Nephron progenitor cell (in vitro differentiated cells): ENCODE results near the gene SMARCD1.

Experiments
- DNase-seq: peaks from one replicate; pipeline ENCODE4 v3.0.0; 2021
- H3K27ac Mint-ChIP-seq: 2 replicates; pipeline ENCODE4 v1.8.0; 2021; ENCODE audit warnings: mild to moderate bottlenecking, moderate library complexity, mixed read lengths
- H3K27me3 Mint-ChIP-seq: 2 replicates; pipeline ENCODE4 v1.8.0; 2021; ENCODE audit warnings: mild to moderate bottlenecking, low read depth, mixed read lengths; ENCODE audit not compliant: poor library complexity
- H3K36me3 Mint-ChIP-seq: 2 replicates; pipeline ENCODE4 v1.8.0; 2021; ENCODE audit warnings: low read depth, mixed read lengths
- H3K4me1 Mint-ChIP-seq: 2 replicates; pipeline ENCODE4 v1.8.0; 2021; ENCODE audit warnings: mixed read lengths
- H3K4me3 Mint-ChIP-seq: 2 replicates; pipeline ENCODE4 v1.8.0; 2021; ENCODE audit warnings: mild to moderate bottlenecking, moderate library complexity, mixed read lengths
- H3K9me3 Mint-ChIP-seq: 2 replicates; pipeline ENCODE4 v1.8.0; 2021; ENCODE audit warnings: mild to moderate bottlenecking, moderate library complexity, mixed read lengths
- CTCF ChIP-seq: fragments of 200-600 bp; sonication (generic); IDR thresholded peaks from 2 replicates; pipeline ENCODE4 v1.5.0; 2021; ENCODE audit warnings: antibody characterized with exemption

The SMARCD1 gene

GRCh38 chr12:50055831-50056638, 29.1 kb upstream of the SMARCD1 start:
- Mint-ChIP-seq H3K4me1 (peaks cover 43% of the 10 kb centered on the region), H3K27ac (no peak overlapping the region), H3K9me3 (no peaks in the 10 kb centered on the region), H3K27me3 (peaks cover 58% of the 10 kb centered on the region), H3K36me3 (peaks cover 9% of the 10 kb centered on the region), H3K4me3 (peak overlapping the region; percentile 94)
- peak; percentile 57 for DNase-seq
- peak; percentile 92 for TF ChIP-seq CTCF

GRCh38 chr12:50056639-50056976, 28.5 kb upstream of the SMARCD1 start:
- peaks cover 38% of the 10 kb centered on the region for H3K4me1 Mint-ChIP-seq
- no peak for TF ChIP-seq CTCF
- peaks cover 56% of the 10 kb centered on the region for H3K27me3 Mint-ChIP-seq
- no peak overlapping the region for H3K27ac Mint-ChIP-seq
- H3K4me3 Mint-ChIP-seq, result peak overlapping the region; percentile 94
- H3K36me3 Mint-ChIP-seq, result peaks cover 14% of the 10 kb centered on the region
- H3K9me3 Mint-ChIP-seq, result no peaks in the 10 kb centered on the region
- DNase-seq, result no peak

- Mint-ChIP-seq H3K4me1 (peaks cover 35% of the 10 kb centered on the region), H3K4me3 (peak within 1 kb of the TSS; percentile 94), H3K27me3 (peaks cover 57% of the 10 kb centered on the region), H3K27ac (no peak within 1 kb of the TSS), H3K36me3 (peaks cover 19% of the 10 kb centered on the region), H3K9me3 (no peaks in the 10 kb centered on the region)
- no peak for TF ChIP-seq CTCF
- DNase-seq, result peak; percentile 84
Observed at GRCh38 chr12:50057000-50057841, 27.9 kb upstream of the SMARCD1 start, which contains the start of gene ASIC1. ASIC1 (plus strand) TSS chr12:50057596; CDS start chr12:50058767, 1,171 bp downstream.

- peaks cover 35% of the 10 kb centered on the region for H3K4me1 Mint-ChIP-seq
- H3K27me3 Mint-ChIP-seq, result peaks cover 53% of the 10 kb centered on the region
Observed at GRCh38 chr12:50057896-50058670, 27.1 kb upstream of the SMARCD1 start.

More at GRCh38 chr12:50057896-50058670, 27.1 kb upstream of the SMARCD1 start:
- no peak for TF ChIP-seq CTCF
- Mint-ChIP-seq H3K27ac (no peak overlapping the region), H3K4me3 (peak overlapping the region; percentile 74), H3K9me3 (no peaks in the 10 kb centered on the region), H3K36me3 (peaks cover 20% of the 10 kb centered on the region)
- DNase-seq, result no peak
